HepG2 (cell line): Measurements from ENCODE around the gene C15orf62. TPM values are rescaled to one million over a fixed set of nuclear protein-coding genes. Genes with fewer than 3 reads are reported as not detected.

Experiments
- HOXA5 ChIP-seq: sonication (generic); formaldehyde crosslinking; IDR thresholded peaks from 2 replicates; pipeline ENCODE4 v1.4.0; 2020; ENCODE audit warnings: missing genetic modification reagents
- KAT7 ChIP-seq: IDR thresholded peaks from 2 replicates; pipeline ENCODE4 v1.6.1; 2018; ENCODE audit warnings: borderline replicate concordance, missing compliant biosample characterization
- NKX3-1 ChIP-seq: sonication (generic); formaldehyde crosslinking; IDR thresholded peaks from 2 replicates; pipeline ENCODE4 v1.5.0; 2020; ENCODE audit warnings: missing genetic modification reagents
- RFX5 ChIP-seq: IDR thresholded peaks from 2 replicates; pipeline ENCODE4 v1.6.1; 2011; ENCODE audit warnings: low read depth, low read length, improper control_type of control experiment
- SIN3B ChIP-seq: fragments of 150-350 bp; IDR thresholded peaks from 2 replicates; pipeline ENCODE4 v1.6.1; 2014; ENCODE audit warnings: low read length
- SKI ChIP-seq: fragments of 450-650 bp; IDR thresholded peaks from one replicate; pipeline ENCODE4 v1.6.1; 2018; ENCODE audit warnings: mild to moderate bottlenecking; ENCODE audit not compliant: partially characterized antibody
- TBX2 ChIP-seq: sonication (generic); formaldehyde crosslinking; IDR thresholded peaks from 2 replicates; pipeline ENCODE4 v1.5.0; 2020; ENCODE audit warnings: missing genetic modification reagents, mild to moderate bottlenecking, borderline replicate concordance
- THAP11 ChIP-seq: IDR thresholded peaks from 2 replicates; pipeline ENCODE4 v1.6.1; 2016; ENCODE audit warnings: missing biosample characterization, missing genetic modification reagents
- ZNF292 ChIP-seq: sonication (generic); formaldehyde crosslinking; IDR thresholded peaks from 2 replicates; pipeline ENCODE4 v1.8.1; 2022; ENCODE audit warnings: mild to moderate bottlenecking, low read depth, missing genetic modification reagents, borderline replicate concordance
- ZNF709 ChIP-seq: sonication (generic); formaldehyde crosslinking; IDR thresholded peaks from 2 replicates; pipeline ENCODE4 v1.5.0; 2020; ENCODE audit warnings: mild to moderate bottlenecking, missing genetic modification reagents
- ZSCAN21 ChIP-seq: sonication (generic); formaldehyde crosslinking; IDR thresholded peaks from 2 replicates; pipeline ENCODE4 v1.8.0; 2022; ENCODE audit warnings: mild to moderate bottlenecking, missing genetic modification reagents, moderate library complexity, borderline replicate concordance
- polyA plus RNA-seq, 8 experiments: library from polyadenylated mRNA; depleted of rRNA in 3 of 8; stranded (reverse) in 7 of 8; unstranded in 1 of 8; fragments of >200 nt; fragmentation: Illumina TruSeq in 4 of 8; extraction: Trizol in 4 of 8; gene quantifications; 2 replicates each; pipeline versions ENCODE4 v1.2.1 to v1.2.3, GENCODE V29; 2011 to 2016; ENCODE audit warnings: low read depth in 4 of 8, missing spikeins in 1 of 8, mixed read lengths in 1 of 8; ENCODE audit not compliant: insufficient read depth in 1 of 8
- total RNA-seq, 5 experiments: library from RNA; depleted of rRNA; stranded (reverse); fragments of >200 nt; fragmentation: Illumina TruSeq; extraction: Trizol; gene quantifications; 2 replicates each; pipeline ENCODE4 v1.2.3, GENCODE V29; 2016; ENCODE audit warnings: low read depth in 1 of 5
- TF ChIP-seq, protein P1 (sequence below): sonication (generic); formaldehyde crosslinking; IDR thresholded peaks from 2 replicates; pipeline ENCODE4 v1.4.0; 2020; ENCODE audit warnings: missing genetic modification reagents, borderline replicate concordance
- TF ChIP-seq, protein P2 (sequence below): sonication (generic); formaldehyde crosslinking; IDR thresholded peaks from 2 replicates; pipeline ENCODE4 v1.4.0; 2020; ENCODE audit warnings: low read depth, missing genetic modification reagents
- TF ChIP-seq, protein P3 (sequence below): sonication (generic); formaldehyde crosslinking; IDR thresholded peaks from 2 replicates; pipeline ENCODE4 v1.5.1; 2020; ENCODE audit warnings: mild to moderate bottlenecking, missing genetic modification reagents

Gene C15orf62
- total and polyA plus RNA-seq, 2 of the 13 experiments (the other 11 are each of a cell fraction or from before 2014, with no cell fraction given), result 0.51 to 1.1 TPM

DNA sequence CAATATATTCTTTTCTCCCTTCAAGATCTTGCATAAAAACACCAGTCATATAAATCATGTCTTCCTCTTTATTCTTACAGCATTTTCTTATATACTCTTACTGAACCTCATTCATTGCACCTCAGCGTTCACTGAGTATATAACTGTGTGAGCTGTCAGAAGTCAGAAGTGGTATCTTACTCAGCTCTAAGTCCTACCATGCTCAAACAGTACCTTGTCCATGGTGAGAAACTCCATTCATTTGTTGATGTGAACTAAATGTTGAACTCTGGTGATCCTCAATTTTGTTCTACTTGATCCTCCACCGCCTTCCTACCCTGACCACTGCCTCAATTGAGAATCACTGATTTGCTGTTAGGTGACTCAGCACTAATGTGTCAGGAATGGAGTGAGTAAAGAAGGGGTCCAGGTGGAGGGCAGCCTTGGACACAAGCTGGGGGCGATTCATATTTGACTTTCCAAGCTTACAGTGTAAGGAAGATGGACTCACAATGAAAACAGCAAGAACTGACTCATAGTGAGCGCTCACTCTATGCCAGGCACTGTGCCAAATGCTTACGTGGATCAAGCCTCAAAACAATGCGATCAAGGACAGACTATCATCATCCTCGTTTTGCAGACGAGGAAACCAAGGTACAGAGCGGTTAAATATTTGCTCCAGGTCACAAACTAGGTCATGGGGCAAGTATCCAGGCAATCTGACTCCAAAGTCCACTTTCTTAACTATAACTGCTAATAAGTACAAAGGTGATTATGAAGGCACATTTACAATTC, 23.6 kb downstream of the C15orf62 start (continued):
- TF ChIP-seq, protein P1, sequence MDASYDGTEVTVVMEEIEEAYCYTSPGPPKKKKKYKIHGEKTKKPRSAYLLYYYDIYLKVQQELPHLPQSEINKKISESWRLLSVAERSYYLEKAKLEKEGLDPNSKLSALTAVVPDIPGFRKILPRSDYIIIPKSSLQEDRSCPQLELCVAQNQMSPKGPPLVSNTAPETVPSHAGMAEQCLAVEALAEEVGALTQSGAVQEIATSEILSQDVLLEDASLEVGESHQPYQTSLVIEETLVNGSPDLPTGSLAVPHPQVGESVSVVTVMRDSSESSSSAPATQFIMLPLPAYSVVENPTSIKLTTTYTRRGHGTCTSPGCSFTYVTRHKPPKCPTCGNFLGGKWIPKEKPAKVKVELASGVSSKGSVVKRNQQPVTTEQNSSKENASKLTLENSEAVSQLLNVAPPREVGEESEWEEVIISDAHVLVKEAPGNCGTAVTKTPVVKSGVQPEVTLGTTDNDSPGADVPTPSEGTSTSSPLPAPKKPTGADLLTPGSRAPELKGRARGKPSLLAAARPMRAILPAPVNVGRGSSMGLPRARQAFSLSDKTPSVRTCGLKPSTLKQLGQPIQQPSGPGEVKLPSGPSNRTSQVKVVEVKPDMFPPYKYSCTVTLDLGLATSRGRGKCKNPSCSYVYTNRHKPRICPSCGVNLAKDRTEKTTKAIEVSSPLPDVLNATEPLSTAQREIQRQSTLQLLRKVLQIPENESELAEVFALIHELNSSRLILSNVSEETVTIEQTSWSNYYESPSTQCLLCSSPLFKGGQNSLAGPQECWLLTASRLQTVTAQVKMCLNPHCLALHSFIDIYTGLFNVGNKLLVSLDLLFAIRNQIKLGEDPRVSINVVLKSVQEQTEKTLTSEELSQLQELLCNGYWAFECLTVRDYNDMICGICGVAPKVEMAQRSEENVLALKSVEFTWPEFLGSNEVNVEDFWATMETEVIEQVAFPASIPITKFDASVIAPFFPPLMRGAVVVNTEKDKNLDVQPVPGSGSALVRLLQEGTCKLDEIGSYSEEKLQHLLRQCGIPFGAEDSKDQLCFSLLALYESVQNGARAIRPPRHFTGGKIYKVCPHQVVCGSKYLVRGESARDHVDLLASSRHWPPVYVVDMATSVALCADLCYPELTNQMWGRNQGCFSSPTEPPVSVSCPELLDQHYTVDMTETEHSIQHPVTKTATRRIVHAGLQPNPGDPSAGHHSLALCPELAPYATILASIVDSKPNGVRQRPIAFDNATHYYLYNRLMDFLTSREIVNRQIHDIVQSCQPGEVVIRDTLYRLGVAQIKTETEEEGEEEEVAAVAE (CRISPR knock-in tag), result 0 out of 2 replicates have a peak, but pooled peaks have one; percentile 39
- TF ChIP-seq HOXA5 (CRISPR knock-in tag), result no peak
- 0 out of 2 replicates have a peak, but pooled peaks have one; percentile 41 for TF ChIP-seq KAT7 (CRISPR knock-in tag)
- no peak for TF ChIP-seq ZNF292 (CRISPR knock-in tag)
- TF ChIP-seq ZSCAN21 (CRISPR knock-in tag), result no peak
- peak; percentile 8; the same call in 1 of the 2 replicates for TF ChIP-seq RFX5
- peak; percentile 80 for TF ChIP-seq THAP11 (CRISPR knock-in tag)
- TF ChIP-seq SIN3B, result no peak
- TF ChIP-seq, protein P2, sequence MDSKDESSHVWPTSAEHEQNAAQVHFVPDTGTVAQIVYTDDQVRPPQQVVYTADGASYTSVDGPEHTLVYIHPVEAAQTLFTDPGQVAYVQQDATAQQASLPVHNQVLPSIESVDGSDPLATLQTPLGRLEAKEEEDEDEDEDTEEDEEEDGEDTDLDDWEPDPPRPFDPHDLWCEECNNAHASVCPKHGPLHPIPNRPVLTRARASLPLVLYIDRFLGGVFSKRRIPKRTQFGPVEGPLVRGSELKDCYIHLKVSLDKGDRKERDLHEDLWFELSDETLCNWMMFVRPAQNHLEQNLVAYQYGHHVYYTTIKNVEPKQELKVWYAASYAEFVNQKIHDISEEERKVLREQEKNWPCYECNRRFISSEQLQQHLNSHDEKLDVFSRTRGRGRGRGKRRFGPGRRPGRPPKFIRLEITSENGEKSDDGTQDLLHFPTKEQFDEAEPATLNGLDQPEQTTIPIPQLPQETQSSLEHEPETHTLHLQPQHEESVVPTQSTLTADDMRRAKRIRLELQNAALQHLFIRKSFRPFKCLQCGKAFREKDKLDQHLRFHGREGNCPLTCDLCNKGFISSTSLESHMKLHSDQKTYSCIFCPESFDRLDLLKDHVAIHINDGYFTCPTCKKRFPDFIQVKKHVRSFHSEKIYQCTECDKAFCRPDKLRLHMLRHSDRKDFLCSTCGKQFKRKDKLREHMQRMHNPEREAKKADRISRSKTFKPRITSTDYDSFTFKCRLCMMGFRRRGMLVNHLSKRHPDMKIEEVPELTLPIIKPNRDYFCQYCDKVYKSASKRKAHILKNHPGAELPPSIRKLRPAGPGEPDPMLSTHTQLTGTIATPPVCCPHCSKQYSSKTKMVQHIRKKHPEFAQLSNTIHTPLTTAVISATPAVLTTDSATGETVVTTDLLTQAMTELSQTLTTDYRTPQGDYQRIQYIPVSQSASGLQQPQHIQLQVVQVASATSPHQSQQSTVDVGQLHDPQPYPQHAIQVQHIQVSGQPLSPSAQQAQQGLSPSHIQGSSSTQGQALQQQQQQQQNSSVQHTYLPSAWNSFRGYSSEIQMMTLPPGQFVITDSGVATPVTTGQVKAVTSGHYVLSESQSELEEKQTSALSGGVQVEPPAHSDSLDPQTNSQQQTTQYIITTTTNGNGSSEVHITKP (CRISPR knock-in tag), result no peak
- TF ChIP-seq ZNF709 (CRISPR knock-in tag), result 0 out of 2 replicates have a peak, but pooled peaks have one; percentile 30
- TF ChIP-seq TBX2 (CRISPR knock-in tag), result peak; percentile 69; the same call in 1 of the 2 replicates
- TF ChIP-seq, protein P3, sequence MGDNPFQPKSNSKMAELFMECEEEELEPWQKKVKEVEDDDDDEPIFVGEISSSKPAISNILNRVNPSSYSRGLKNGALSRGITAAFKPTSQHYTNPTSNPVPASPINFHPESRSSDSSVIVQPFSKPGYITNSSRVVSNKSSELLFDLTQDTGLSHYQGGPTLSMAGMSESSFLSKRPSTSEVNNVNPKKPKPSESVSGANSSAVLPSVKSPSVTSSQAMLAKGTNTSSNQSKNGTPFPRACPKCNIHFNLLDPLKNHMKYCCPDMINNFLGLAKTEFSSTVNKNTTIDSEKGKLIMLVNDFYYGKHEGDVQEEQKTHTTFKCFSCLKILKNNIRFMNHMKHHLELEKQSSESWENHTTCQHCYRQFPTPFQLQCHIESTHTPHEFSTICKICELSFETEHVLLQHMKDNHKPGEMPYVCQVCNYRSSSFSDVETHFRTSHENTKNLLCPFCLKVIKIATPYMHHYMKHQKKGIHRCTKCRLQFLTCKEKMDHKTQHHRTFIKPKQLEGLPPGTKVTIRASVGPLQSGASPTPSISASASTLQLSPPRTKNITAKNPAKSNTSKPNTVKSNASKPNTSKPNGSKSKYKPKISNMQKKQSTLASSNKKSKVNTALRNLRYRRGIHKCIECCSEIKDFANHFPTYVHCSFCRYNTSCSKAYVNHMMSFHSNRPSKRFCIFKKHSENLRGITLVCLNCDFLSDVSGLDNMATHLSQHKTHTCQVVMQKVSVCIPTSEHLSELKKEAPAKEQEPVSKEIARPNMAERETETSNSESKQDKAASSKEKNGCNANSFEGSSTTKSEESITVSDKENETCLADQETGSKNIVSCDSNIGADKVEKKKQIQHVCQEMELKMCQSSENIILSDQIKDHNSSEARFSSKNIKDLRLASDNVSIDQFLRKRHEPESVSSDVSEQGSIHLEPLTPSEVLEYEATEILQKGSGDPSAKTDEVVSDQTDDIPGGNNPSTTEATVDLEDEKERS (CRISPR knock-in tag), result no peak; the same call in 1 of the 2 replicates
- TF ChIP-seq NKX3-1 (CRISPR knock-in tag), result no peak
- peak; percentile 43 for TF ChIP-seq SKI
